ENCODE data around the gene SULT6B1.

Gene SULT6B1

GRCh38 chr2:37153224-37153623 lies 35.2 kb downstream of the SULT6B1 start:
- no peak for DNase-seq (ENCODE audit: low read depth in 2 of 2, low spot score in 1 of 2)

- DNase-seq (ENCODE audit: low read depth in 2 of 2, low spot score in 1 of 2): no peak
Observed at GRCh38 chr2:37149626-37150322, 38.7 kb downstream of the SULT6B1 start.

- no peak for DNase-seq (ENCODE audit: low read depth in 2 of 2, low spot score in 1 of 2)
Observed at GRCh38 chr2:37148325-37148724, 40.1 kb downstream of the SULT6B1 start.

- DNase-seq (ENCODE audit: low read depth in 2 of 2, low spot score in 1 of 2): no peak
Observed at GRCh38 chr2:37146062-37146461, 42.4 kb downstream of the SULT6B1 start.

GRCh38 chr2:37143974-37144373 lies 44.5 kb downstream of the SULT6B1 start:
- no peak for DNase-seq (ENCODE audit: low read depth in 2 of 2, low spot score in 1 of 2)

GRCh38 chr2:37142546-37142945 lies 45.9 kb downstream of the SULT6B1 start:
- no peak for DNase-seq (ENCODE audit: low read depth in 2 of 2, low spot score in 1 of 2)

- DNase-seq (ENCODE audit: low read depth in 2 of 2, low spot score in 1 of 2): no peak
Observed at GRCh38 chr2:37132914-37133313, 55.6 kb downstream of the SULT6B1 start.

- DNase-seq (ENCODE audit: low read depth in 2 of 2, low spot score in 1 of 2): no peak
Observed at GRCh38 chr2:37125416-37125815, 63.1 kb downstream of the SULT6B1 start.

- no peak for DNase-seq (ENCODE audit: low read depth in 2 of 2, low spot score in 1 of 2)
Observed at GRCh38 chr2:37119157-37119556, 69.3 kb downstream of the SULT6B1 start.

All from stimulated activated CD8-positive, alpha-beta memory T cell treated with anti-CD3 and anti-CD28 coated beads, Interleukin-4, amount 100 ng/mL, for 4 hours (primary cell).